22Rv1 (cell line): ENCODE data around the gene MKLN1.

Source experiments
- H3K27ac ChIP-seq: fragments of 450-650 bp; 2 replicates; pipeline ENCODE4 v1.5.1; 2017
- ZFX ChIP-seq: fragments of 450-650 bp; IDR thresholded peaks from 2 replicates; pipeline ENCODE4 v1.6.1; 2017; ENCODE audit warnings: antibody characterized with exemption, borderline replicate concordance
- TF ChIP-seq, protein P1 (sequence below): fragments of 450-650 bp; IDR thresholded peaks from 2 replicates; pipeline ENCODE4 v1.5.1; 2017; ENCODE audit warnings: mild to moderate bottlenecking

The MKLN1 gene

DNA sequence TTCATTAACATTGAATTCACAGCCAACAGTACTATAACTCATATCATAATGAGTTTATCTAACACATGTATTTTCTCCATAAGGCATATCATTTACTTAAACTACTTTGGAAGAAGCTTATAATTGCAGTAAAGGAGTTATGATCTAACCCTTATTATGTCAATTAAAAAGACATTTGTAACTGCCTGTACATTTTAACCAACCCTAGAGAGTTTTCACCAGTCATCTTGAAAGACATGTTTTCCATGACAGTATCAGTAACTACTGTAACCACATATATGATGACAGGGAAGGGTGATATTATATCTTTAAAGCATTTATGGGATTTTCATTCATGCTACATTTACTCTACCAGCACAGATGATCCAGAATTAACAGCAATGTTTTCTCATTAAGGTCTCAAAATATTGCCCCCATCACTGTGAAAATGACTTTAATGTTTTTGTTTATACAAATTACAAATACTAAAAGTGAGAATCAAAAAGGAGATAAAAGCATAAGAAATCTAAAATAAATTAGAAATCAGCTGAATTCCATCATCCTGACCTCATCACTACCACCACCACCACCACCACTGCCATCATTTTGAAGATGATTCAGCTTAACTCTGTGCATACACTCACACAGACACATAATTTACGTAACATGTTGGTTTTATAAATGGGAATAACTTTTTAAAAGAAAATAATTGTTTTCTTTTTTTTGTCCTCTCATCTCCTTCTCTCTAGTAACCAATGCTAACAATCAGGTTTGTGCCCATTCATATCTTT is 53.6 kb downstream of the MKLN1 start:
- TF ChIP-seq, protein P1, sequence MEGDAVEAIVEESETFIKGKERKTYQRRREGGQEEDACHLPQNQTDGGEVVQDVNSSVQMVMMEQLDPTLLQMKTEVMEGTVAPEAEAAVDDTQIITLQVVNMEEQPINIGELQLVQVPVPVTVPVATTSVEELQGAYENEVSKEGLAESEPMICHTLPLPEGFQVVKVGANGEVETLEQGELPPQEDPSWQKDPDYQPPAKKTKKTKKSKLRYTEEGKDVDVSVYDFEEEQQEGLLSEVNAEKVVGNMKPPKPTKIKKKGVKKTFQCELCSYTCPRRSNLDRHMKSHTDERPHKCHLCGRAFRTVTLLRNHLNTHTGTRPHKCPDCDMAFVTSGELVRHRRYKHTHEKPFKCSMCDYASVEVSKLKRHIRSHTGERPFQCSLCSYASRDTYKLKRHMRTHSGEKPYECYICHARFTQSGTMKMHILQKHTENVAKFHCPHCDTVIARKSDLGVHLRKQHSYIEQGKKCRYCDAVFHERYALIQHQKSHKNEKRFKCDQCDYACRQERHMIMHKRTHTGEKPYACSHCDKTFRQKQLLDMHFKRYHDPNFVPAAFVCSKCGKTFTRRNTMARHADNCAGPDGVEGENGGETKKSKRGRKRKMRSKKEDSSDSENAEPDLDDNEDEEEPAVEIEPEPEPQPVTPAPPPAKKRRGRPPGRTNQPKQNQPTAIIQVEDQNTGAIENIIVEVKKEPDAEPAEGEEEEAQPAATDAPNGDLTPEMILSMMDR: no peak
- TF ChIP-seq ZFX: no peak
- no peak overlapping the region for H3K27ac ChIP-seq

DNA sequence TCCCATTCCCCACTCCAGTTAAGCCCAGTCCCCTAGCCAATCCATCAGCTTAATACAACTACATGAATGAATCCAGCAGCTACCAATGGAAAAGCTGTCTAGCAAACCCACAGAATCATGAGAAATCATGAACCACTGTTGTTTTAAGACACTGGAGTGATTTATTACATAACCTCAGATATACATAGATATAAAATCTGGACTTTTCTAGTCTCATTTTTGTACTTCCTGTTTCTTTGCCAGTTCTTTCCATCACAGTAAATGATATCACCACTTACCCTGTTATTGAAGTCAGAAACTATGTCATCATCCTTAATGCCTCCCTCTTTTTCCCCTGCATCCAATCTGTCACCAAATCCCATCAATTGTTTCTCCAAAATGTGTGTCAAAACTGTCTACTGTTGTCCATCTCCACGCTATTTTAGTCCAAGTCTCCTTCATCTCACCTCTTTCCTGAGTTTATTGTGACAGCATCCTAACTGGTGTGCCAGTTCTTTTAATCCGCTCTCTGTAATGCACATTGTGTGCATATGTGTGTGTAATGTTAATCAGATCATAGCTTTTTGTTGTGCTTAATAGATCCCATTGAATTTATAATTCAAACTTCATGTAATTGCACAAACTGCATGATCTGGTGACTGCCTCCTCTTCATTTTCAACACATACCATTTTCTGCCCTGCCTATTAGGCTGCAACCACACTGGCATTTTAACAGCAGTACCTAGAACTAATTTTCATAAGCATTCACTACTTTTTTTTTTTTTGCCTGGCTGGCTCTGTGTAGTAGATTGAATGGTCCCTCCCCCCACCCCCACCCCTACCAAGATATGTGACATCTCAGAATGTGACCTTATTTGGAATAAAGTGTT is 56.0 kb downstream of the MKLN1 start:
- H3K27ac ChIP-seq: no peak overlapping the region
- TF ChIP-seq, protein P1: no peak
- no peak for TF ChIP-seq ZFX

DNA sequence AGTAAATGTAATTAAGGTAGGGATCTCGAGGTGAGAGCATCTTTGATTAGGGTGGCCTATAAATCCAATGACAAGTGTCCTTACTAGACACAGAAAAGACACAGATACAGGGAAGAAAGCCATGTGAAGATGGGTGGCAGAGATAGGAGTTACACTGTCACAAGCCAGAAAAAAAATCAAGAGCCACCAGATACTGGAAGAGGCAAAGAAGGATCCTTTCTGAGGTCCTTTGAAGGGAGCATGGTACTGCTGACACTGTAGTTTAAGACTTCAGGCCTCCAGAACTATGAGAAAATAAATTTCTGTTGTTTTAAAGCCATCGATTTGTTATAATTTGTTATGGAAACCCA is 56.6 kb downstream of the MKLN1 start:
- no peak overlapping the region for H3K27ac ChIP-seq
- no peak for TF ChIP-seq ZFX
- TF ChIP-seq, protein P1: no peak

DNA sequence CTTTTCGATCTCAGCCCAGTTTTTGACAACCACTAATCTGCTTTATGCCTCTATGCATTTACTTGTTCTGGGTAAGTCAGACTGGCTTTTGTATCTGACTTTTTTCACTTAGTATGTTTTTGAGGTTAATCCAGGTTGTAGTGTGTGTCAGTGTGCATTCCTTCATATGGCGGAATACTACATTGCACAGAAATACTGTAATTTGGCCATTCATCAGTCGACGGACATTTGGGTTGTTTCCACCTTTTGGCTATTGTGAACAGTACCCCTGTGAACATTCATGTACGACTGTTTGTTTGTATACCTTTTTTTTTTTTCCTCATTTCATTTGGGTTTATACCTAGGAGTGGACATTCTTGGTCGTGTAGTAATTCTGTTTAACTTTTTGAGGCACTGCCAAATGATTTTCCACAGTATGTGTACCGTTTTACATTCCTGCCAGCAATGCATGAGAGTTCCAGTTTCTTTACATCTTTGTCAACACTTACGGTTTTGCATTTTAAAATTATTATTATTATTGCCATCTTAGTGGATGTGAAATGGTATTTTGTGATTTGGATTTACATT is 57.4 kb downstream of the MKLN1 start:
- TF ChIP-seq ZFX: no peak
- TF ChIP-seq, protein P1: no peak
- H3K27ac ChIP-seq: no peak overlapping the region

DNA sequence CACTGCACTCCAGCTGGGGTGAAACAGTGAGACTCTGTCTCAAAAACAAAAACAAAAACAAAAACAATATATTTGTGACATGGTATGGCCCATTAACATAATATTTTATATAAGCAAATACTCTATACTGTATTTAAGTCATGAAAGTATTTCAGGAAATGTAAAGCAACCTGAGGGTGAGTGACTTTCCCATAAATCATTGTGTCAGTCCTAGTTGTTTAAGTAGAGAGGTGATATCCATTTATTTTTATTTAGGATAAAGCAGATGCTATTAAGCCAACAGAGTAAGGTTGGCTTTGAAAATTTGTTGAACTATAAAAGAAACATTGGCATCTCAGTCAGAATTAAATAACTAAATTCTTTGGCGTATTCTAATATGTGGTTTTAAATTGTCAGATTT is 60.5 kb downstream of the MKLN1 start:
- no peak overlapping the region for H3K27ac ChIP-seq

DNA sequence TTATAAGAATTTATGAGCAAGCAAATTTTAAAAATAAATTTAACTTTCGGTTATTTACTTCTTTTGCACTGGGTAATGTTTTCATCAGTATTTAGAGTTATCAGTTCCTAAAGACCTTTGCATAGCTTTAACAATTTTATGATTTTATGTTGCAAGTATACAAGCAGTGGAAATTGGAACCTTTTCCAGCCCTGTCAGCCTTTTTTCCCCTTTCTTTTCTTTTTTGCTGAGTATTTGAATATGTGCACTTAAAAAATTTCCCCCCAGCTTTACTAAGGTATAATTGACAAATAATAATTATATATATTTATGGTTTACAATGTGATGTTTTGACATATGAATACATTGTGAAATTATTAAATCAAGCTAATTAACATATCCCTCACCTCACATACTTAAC is 62.6 kb downstream of the MKLN1 start:
- no peak overlapping the region for H3K27ac ChIP-seq
- TF ChIP-seq ZFX: no peak
- TF ChIP-seq, protein P1: no peak

More for the DNA sequence above, 60.5 kb downstream of the MKLN1 start:
- TF ChIP-seq, protein P1: no peak
- TF ChIP-seq ZFX: no peak

- TF ChIP-seq, protein P1: no peak
- no peak for TF ChIP-seq ZFX
- H3K27ac ChIP-seq: no peak overlapping the region
Observed at GRCh38 chr7:131391145-131391544, 63.5 kb downstream of the MKLN1 start.
